ENCODE data around the gene PSMD1.

The PSMD1 gene

DNA sequence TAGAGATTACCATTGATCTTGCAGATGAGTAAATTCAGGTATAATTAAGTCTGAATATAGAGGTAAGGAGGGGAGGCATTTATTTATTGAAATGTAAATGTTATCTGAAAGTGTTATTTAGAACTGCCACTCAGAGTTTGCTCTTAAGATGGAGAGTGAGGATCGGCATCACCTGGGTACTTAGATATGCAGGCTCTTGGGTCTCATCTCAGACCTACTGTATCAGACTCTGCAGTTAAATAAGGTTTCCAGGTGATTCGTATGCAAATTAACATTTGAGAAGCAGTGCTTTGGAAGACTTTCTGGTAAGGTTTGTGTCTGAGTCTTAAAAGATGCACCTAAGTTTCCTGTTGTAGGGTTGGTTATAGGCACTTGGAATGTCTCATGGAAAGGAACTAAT lies 59.0 kb downstream of the PSMD1 start:
- H3K4me2 ChIP-seq (ENCODE audit: low read length) = no peak overlapping the region
- H3K9me2 ChIP-seq (replicated peaks; ENCODE audit: control insufficient read depth, low read length) = no peaks in the 10 kb centered on the region
- no peaks in the 10 kb centered on the region for H3K9me3 ChIP-seq (ENCODE audit: control insufficient read depth, insufficient read depth, low read length)
- no peaks in the 10 kb centered on the region for H4K20me1 ChIP-seq (ENCODE audit: control insufficient read depth, insufficient read depth, low read depth, low read length)
- no peak overlapping the region for H3K27ac ChIP-seq (ENCODE audit: low read depth, low read length)
- H3K4me1 ChIP-seq (ENCODE audit: control insufficient read depth, low read length) = no peaks in the 10 kb centered on the region
- H3K36me3 ChIP-seq (ENCODE audit: control insufficient read depth, low read length) = peaks cover 20% of the 10 kb centered on the region
- H3F3A ChIP-seq (ENCODE audit: control insufficient read depth, insufficient read depth) = no peaks in the 10 kb centered on the region; the same call in 1 of the 2 replicates
- no peak for TF ChIP-seq EZH2phosphoT487 (IDR thresholded peaks at IDR 0.05; ENCODE audit: borderline replicate concordance, low read length)
- TF ChIP-seq, protein P1, sequence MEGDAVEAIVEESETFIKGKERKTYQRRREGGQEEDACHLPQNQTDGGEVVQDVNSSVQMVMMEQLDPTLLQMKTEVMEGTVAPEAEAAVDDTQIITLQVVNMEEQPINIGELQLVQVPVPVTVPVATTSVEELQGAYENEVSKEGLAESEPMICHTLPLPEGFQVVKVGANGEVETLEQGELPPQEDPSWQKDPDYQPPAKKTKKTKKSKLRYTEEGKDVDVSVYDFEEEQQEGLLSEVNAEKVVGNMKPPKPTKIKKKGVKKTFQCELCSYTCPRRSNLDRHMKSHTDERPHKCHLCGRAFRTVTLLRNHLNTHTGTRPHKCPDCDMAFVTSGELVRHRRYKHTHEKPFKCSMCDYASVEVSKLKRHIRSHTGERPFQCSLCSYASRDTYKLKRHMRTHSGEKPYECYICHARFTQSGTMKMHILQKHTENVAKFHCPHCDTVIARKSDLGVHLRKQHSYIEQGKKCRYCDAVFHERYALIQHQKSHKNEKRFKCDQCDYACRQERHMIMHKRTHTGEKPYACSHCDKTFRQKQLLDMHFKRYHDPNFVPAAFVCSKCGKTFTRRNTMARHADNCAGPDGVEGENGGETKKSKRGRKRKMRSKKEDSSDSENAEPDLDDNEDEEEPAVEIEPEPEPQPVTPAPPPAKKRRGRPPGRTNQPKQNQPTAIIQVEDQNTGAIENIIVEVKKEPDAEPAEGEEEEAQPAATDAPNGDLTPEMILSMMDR (IDR thresholded peaks at IDR 0.05; ENCODE audit: low read depth, low read length, poor library complexity, severe bottlenecking) = no peak
- no peaks in the 10 kb centered on the region for H3K27me3 ChIP-seq (ENCODE audit: control insufficient read depth, low read length)
- H3K79me2 ChIP-seq (ENCODE audit: control insufficient read depth, low read length) = no peaks in the 10 kb centered on the region
- no peak overlapping the region for H3K4me3 ChIP-seq (ENCODE audit: low read length)

- Histone ChIP-seq H3K27ac (ENCODE audit: low read depth, low read length) (no peak overlapping the region), H3K4me3 (ENCODE audit: low read length) (no peak overlapping the region), H3K4me2 (ENCODE audit: low read length) (no peak overlapping the region), H3K9me3 (ENCODE audit: control insufficient read depth, insufficient read depth, low read length) (no peaks in the 10 kb centered on the region), H3K9me2 (replicated peaks; ENCODE audit: control insufficient read depth, low read length) (no peaks in the 10 kb centered on the region), H3K4me1 (ENCODE audit: control insufficient read depth, low read length) (no peaks in the 10 kb centered on the region), H3F3A (ENCODE audit: control insufficient read depth, insufficient read depth) (no peaks in the 10 kb centered on the region; the same call in 1 of the 2 replicates), H4K20me1 (ENCODE audit: control insufficient read depth, insufficient read depth, low read depth, low read length) (no peaks in the 10 kb centered on the region), H3K79me2 (ENCODE audit: control insufficient read depth, low read length) (no peaks in the 10 kb centered on the region), H3K27me3 (ENCODE audit: control insufficient read depth, low read length) (no peaks in the 10 kb centered on the region), H3K36me3 (ENCODE audit: control insufficient read depth, low read length) (peaks cover 10% of the 10 kb centered on the region)
- TF ChIP-seq, protein P1 (IDR thresholded peaks at IDR 0.05; ENCODE audit: low read depth, low read length, poor library complexity, severe bottlenecking) = no peak
- no peak for TF ChIP-seq EZH2phosphoT487 (IDR thresholded peaks at IDR 0.05; ENCODE audit: borderline replicate concordance, low read length)
Measured at GRCh38 chr2:231117148-231117547, 60.5 kb downstream of the PSMD1 start.

DNA sequence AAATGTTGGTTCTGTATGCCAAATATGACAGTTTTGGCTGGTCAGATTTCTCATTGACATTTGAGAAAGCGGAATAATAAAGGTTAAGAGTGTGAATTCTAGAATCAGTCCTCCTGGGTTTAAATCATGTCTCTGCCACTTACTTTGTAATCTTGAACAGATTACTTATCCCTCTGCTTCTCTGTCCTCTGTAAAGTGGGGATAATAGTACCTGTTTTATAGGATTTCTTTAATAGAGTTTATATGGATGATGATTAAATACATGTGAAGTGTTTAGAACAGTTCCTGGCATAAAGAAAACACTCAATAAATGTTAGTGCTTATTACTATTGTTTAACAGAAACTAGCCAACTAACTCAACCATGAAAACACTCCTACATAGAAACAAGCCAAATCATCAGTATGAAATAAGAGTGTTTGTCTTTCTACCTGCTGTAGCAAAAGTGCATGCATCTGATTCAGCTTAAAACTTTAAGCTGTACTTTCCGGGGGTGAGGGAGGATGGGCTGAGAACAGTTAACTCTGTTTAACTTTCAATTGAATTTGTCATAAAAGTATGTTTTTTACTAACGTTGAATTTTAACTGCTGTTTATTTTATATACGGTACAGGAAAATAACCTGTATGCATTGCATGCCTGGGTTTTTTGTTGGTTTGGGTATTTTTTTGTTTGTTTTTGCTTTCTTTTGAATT lies 61.4 kb downstream of the PSMD1 start:
- no peak overlapping the region for H3K27ac ChIP-seq (ENCODE audit: low read depth, low read length)
- H3K4me1 ChIP-seq (ENCODE audit: control insufficient read depth, low read length) = no peaks in the 10 kb centered on the region
- H4K20me1 ChIP-seq (ENCODE audit: control insufficient read depth, insufficient read depth, low read depth, low read length) = no peaks in the 10 kb centered on the region
- H3K9me2 ChIP-seq (replicated peaks; ENCODE audit: control insufficient read depth, low read length) = no peaks in the 10 kb centered on the region
- no peaks in the 10 kb centered on the region for H3K27me3 ChIP-seq (ENCODE audit: control insufficient read depth, low read length)
- H3K4me2 ChIP-seq (ENCODE audit: low read length) = no peak overlapping the region
- H3K9me3 ChIP-seq (ENCODE audit: control insufficient read depth, insufficient read depth, low read length) = no peaks in the 10 kb centered on the region
- no peak overlapping the region for H3K4me3 ChIP-seq (ENCODE audit: low read length)
- H3K79me2 ChIP-seq (ENCODE audit: control insufficient read depth, low read length) = no peaks in the 10 kb centered on the region
- TF ChIP-seq, protein P1 (IDR thresholded peaks at IDR 0.05; ENCODE audit: low read depth, low read length, poor library complexity, severe bottlenecking) = no peak
- TF ChIP-seq EZH2phosphoT487 (IDR thresholded peaks at IDR 0.05; ENCODE audit: borderline replicate concordance, low read length) = no peak
- H3K36me3 ChIP-seq (ENCODE audit: control insufficient read depth, low read length) = peaks cover 9% of the 10 kb centered on the region
- no peaks in the 10 kb centered on the region; the same call in 1 of the 2 replicates for H3F3A ChIP-seq (ENCODE audit: control insufficient read depth, insufficient read depth)
